Measurements from ENCODE around the gene GRPEL1. TPM values are rescaled to one million over a fixed set of nuclear protein-coding genes. Genes with fewer than 3 reads are reported as not detected.

GRPEL1 gene
- total RNA-seq, 2 experiments from 2014 or later: 27.4 to 43.7 TPM

GRCh38 chr4:7009564-7009963, 58.3 kb downstream of the GRPEL1 start:
- Histone ChIP-seq H3K9me3 (ENCODE audit: low read length) (no peaks in the 10 kb centered on the region), H3K9me2 (ENCODE audit: insufficient read depth, low read length) (no peaks in the 10 kb centered on the region), H3K79me2 (ENCODE audit: insufficient read depth, low read depth, low read length) (no peaks in the 10 kb centered on the region), H3K4me3 (ENCODE audit: low read depth, low read length, poor library complexity, severe bottlenecking) (no peak overlapping the region), H4K20me1 (ENCODE audit: insufficient read depth, low read length) (no peaks in the 10 kb centered on the region), H3K27ac (ENCODE audit: low read depth, low read length, poor library complexity, severe bottlenecking) (no peak overlapping the region), H2AFZ (ENCODE audit: low read length) (no peak overlapping the region), H3K4me2 (ENCODE audit: low read length) (no peak overlapping the region), H3K4me1 (ENCODE audit: insufficient read depth, low read length, poor library complexity, severe bottlenecking) (peaks cover 17% of the 10 kb centered on the region), H3K36me3 (ENCODE audit: insufficient read depth, low read length) (peaks cover 74% of the 10 kb centered on the region)
- intact Hi-C loops (cut with micrococcal nuclease; ENCODE audit: unreplicated experiment): no loop called here
- no peak for TF ChIP-seq CTCF (conservative IDR thresholded peaks at IDR 0.05; ENCODE audit: low read length)
- no peak for TF ChIP-seq EZH2phosphoT487 (IDR thresholded peaks at IDR 0.05; ENCODE audit: borderline replicate concordance, low read depth, low read length)
- CTCF ChIA-PET (ENCODE audit: unreplicated experiment): no interaction called here
- DNase-seq (ENCODE audit: low spot score): no peak
- no TSS peak for BruUV-seq (replicated peaks)
- POLR2A ChIA-PET: no interaction called here

Other genes with a start within 250 kb of the GRPEL1 start
- 35.6 and 38.4 TPM in 2 replicates for gene TBC1D14, start 158.2 kb downstream of the GRPEL1 start, total RNA-seq (2014; rRNA removed; shearing (Covaris generic))
- gene TBC1D14, start 158.2 kb downstream of the GRPEL1 start, total RNA-seq (2022): 44.1 and 50.4 TPM in 2 replicates
- 9.9 and 12.8 TPM in 2 replicates for gene TADA2B, start 24.7 kb downstream of the GRPEL1 start, total RNA-seq (2014; rRNA removed; shearing (Covaris generic))
- 20.2 and 20.3 TPM in 2 replicates for gene TADA2B, start 24.7 kb downstream of the GRPEL1 start, total RNA-seq (2022)
- 0.03 TPM in 1 of 2 replicates, not detected in the other for gene SORCS2, start 124.5 kb upstream of the GRPEL1 start, total RNA-seq (2014; rRNA removed; shearing (Covaris generic))
- not detected in 2 replicates for gene SORCS2, start 124.5 kb upstream of the GRPEL1 start, total RNA-seq (2022)

Data from OCI-LY7 (cell line).